ENCODE results near the gene IRF1. TPM values are rescaled to one million over a fixed set of nuclear protein-coding genes. Genes with fewer than 3 reads are reported as not detected.
A peak's percentile ranks its signal among the peaks of the same experiment; 100 is the strongest.

The IRF1 gene
- total RNA-seq, 1 donor from 2014 or later = 58.9 TPM

DNA sequence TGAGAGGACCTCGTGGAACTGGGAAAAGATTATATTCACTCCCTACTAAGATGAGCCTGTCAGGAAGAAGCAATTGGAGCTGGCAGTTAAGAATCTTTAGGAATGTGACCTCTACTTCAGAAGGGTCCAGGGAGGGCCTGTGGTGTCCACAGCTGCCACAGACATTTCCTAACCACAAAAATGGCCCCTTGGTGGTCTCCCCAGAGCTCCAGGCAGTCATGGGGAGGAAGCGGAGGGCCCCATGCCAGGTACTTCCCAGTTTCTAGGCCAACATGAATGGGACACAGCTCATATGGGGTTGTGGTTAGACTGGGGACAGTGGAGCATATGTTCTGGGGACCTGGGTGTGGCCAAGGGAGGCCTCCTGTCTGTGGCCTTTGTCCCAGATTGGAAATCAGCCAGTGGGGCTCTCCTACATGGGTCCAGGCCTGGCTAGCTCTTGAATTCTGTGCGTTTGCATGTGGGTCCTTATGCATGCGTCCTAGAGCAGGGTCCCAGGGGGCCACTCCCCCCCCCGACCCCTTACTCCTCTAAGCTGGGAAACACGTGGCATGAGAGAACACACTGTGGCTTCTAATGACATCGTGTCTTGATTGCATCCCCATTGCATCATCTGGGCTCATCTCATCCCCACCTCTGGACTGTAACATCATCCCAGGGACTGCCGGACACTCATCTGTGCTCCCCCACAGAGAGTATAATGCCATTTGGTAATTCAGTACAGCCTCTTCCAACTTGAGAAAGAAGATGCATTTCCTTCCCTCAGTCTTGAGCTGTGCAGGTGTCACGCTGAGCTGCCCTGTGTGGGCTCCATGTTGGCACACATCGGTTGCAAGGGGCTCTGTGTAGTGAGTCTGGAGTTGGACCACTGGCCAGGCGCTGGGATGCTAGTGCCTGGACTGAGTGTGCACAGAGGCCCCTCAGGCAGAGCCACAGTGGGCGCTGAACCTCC lies 31.3 kb downstream of the IRF1 start:
- H3K4me1 Mint-ChIP-seq (ENCODE audit: unreplicated experiment) = peaks cover 80% of the 10 kb centered on the region
- H3K4me3 Mint-ChIP-seq (ENCODE audit: unreplicated experiment) = no peak overlapping the region
- H3K36me3 Mint-ChIP-seq (ENCODE audit: unreplicated experiment) = peaks cover 10% of the 10 kb centered on the region
- no peaks in the 10 kb centered on the region for H3K9me3 Mint-ChIP-seq (ENCODE audit: unreplicated experiment)
- peak; percentile 88 for DNase-seq (ENCODE audit: extremely low spot score, unreplicated experiment)
- peak overlapping the region; percentile 98 for H3K27ac Mint-ChIP-seq (ENCODE audit: unreplicated experiment)
- TF ChIP-seq CTCF (IDR thresholded peaks at IDR 0.05) = no peak
- H3K27me3 Mint-ChIP-seq (ENCODE audit: unreplicated experiment) = no peaks in the 10 kb centered on the region

- no peaks in the 10 kb centered on the region for H3K9me3 Mint-ChIP-seq (ENCODE audit: unreplicated experiment)
- no peak overlapping the region for H3K4me3 Mint-ChIP-seq (ENCODE audit: unreplicated experiment)
- no peak for TF ChIP-seq CTCF (IDR thresholded peaks at IDR 0.05)
- peaks cover 13% of the 10 kb centered on the region for H3K36me3 Mint-ChIP-seq (ENCODE audit: unreplicated experiment)
- H3K27me3 Mint-ChIP-seq (ENCODE audit: unreplicated experiment) = no peaks in the 10 kb centered on the region
- peak overlapping the region; percentile 98 for H3K27ac Mint-ChIP-seq (ENCODE audit: unreplicated experiment)
- peaks cover 73% of the 10 kb centered on the region for H3K4me1 Mint-ChIP-seq (ENCODE audit: unreplicated experiment)
- DNase-seq (ENCODE audit: extremely low spot score, unreplicated experiment) = no peak
Measured at GRCh38 chr5:132458651-132459030, 31.9 kb downstream of the IRF1 start.

GRCh38 chr5:132458226-132458560 lies 32.4 kb downstream of the IRF1 start:
- Mint-ChIP-seq H3K4me3 (ENCODE audit: unreplicated experiment) (no peak overlapping the region), H3K36me3 (ENCODE audit: unreplicated experiment) (peaks cover 13% of the 10 kb centered on the region), H3K4me1 (ENCODE audit: unreplicated experiment) (peaks cover 69% of the 10 kb centered on the region), H3K27ac (ENCODE audit: unreplicated experiment) (peak overlapping the region; percentile 98), H3K9me3 (ENCODE audit: unreplicated experiment) (no peaks in the 10 kb centered on the region), H3K27me3 (ENCODE audit: unreplicated experiment) (no peaks in the 10 kb centered on the region)
- TF ChIP-seq CTCF (IDR thresholded peaks at IDR 0.05) = no peak
- DNase-seq (ENCODE audit: extremely low spot score, unreplicated experiment) = no peak

DNA sequence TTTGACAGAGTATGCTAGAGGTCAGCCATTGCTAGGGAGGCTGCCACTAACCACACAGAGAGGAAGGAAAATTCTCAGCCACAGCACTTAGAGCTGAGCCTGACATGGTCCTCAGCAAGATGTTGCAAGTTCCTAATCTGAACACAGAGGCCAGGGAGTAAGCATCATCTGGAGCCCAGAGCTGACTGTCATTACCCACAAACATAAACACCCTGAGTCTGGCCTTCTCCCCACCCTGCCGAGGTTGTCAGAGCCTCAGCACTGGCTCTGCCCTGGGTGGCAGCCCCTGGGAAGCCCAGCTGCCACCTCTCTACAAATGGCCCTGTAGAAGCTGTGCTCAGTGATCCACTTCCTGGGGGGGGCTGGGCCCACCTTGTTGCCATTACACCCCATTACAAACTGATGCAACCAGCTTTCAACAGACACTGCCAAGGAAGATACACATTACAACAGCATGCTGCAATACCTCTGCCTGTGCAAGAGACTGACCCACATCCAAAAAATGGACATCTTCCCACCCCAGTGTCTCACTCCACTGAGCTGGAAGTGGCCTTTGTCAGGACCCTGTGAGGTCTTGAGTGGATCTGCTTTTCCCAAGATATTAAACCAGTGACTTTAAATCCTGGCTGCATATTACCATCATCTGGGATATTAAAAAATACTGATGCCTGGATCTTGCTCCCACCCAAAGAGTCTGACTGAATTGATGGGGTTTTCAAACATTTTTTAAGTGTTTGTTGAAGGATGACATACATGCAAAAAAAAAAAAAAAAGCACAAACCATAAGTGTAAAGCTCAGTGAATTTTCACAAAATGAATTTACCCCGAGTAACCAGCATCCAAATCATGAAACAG lies 33.0 kb downstream of the IRF1 start:
- H3K9me3 Mint-ChIP-seq (ENCODE audit: unreplicated experiment) = peaks cover 2% of the 10 kb centered on the region
- no peak for DNase-seq (ENCODE audit: extremely low spot score, unreplicated experiment)
- H3K4me3 Mint-ChIP-seq (ENCODE audit: unreplicated experiment) = peak overlapping the region; percentile 12
- H3K4me1 Mint-ChIP-seq (ENCODE audit: unreplicated experiment) = peaks cover 68% of the 10 kb centered on the region
- peak overlapping the region; percentile 98 for H3K27ac Mint-ChIP-seq (ENCODE audit: unreplicated experiment)
- H3K36me3 Mint-ChIP-seq (ENCODE audit: unreplicated experiment) = peaks cover 19% of the 10 kb centered on the region
- H3K27me3 Mint-ChIP-seq (ENCODE audit: unreplicated experiment) = no peaks in the 10 kb centered on the region
- no peak for TF ChIP-seq CTCF (IDR thresholded peaks at IDR 0.05)

DNA sequence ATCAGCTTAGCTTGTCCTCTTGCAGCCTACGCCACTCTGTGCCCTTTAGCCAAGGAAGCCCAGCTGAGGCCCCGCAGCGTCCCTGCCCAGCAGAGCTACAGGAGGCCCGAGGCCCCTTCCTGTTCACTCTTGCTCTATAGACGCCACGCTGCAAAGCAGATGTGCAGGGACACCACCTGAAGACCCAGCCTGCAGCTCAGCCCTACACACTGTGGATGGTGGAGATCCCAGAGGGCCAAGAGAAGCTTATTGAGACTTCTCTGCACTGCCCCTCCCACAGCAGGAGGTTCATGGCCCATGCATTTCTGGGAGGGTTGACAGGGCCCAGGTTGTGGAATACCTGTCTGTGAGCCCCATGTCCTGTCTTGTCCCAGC lies 33.6 kb downstream of the IRF1 start:
- H3K36me3 Mint-ChIP-seq (ENCODE audit: unreplicated experiment) = peaks cover 22% of the 10 kb centered on the region
- TF ChIP-seq CTCF (IDR thresholded peaks at IDR 0.05) = no peak
- no peak for DNase-seq (ENCODE audit: extremely low spot score, unreplicated experiment)
- H3K9me3 Mint-ChIP-seq (ENCODE audit: unreplicated experiment) = peaks cover 6% of the 10 kb centered on the region
- peaks cover 65% of the 10 kb centered on the region for H3K4me1 Mint-ChIP-seq (ENCODE audit: unreplicated experiment)
- peak overlapping the region; percentile 12 for H3K4me3 Mint-ChIP-seq (ENCODE audit: unreplicated experiment)
- H3K27ac Mint-ChIP-seq (ENCODE audit: unreplicated experiment) = peak overlapping the region; percentile 98
- H3K27me3 Mint-ChIP-seq (ENCODE audit: unreplicated experiment) = no peaks in the 10 kb centered on the region
